Adrenal gland (tissue), 5 donors: ENCODE data around the gene AVL9.

Experiments used
- POLR2A ChIP-seq, 2 donors: fragments of 450-650 bp; IDR thresholded peaks; one replicate each; pipeline ENCODE4 v1.6.1; 2017; ENCODE audit warnings: antibody characterized with exemption in 2 of 2, mild to moderate bottlenecking in 2 of 2, moderate library complexity in 1 of 2
- TF ChIP-seq, protein P1 (sequence below), 6 experiments: fragments of 450-650 bp in 4 of 6; fragments of 200-600 bp in 2 of 6; sonication (generic) in 1 of 6; IDR thresholded peaks; 1 replicate in 5 of 6; 2 replicates in 1 of 6; pipeline versions ENCODE4 v1.5.1 to v1.8.0; 2016 to 2021; ENCODE audit warnings: antibody characterized with exemption in 6 of 6, mild to moderate bottlenecking in 2 of 6, moderate library complexity in 1 of 6
- donor health status: DM: no; HTN: no; CAD: no.

DNA sequence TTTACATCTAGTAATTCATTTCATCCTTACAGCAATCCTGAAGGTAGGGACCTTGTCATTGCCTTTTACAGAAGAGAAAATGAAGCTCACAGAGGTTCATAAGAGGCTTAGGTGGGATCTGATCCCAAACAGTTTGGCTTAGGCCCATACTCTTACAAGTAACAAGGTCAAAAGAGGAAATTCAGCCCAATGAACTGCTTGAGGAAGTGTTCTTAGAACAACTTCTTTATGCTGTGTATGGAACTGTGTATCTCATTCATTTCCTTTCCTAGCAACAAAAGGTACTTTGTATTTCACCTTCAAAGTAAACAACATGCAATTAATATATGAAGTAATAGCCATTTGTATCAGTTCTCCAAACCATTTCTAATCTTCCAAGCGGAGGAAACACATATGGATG, 79.3 kb downstream of the AVL9 start:
- no peak for TF ChIP-seq POLR2A (IDR thresholded peaks at IDR 0.05)
- TF ChIP-seq, protein P1, sequence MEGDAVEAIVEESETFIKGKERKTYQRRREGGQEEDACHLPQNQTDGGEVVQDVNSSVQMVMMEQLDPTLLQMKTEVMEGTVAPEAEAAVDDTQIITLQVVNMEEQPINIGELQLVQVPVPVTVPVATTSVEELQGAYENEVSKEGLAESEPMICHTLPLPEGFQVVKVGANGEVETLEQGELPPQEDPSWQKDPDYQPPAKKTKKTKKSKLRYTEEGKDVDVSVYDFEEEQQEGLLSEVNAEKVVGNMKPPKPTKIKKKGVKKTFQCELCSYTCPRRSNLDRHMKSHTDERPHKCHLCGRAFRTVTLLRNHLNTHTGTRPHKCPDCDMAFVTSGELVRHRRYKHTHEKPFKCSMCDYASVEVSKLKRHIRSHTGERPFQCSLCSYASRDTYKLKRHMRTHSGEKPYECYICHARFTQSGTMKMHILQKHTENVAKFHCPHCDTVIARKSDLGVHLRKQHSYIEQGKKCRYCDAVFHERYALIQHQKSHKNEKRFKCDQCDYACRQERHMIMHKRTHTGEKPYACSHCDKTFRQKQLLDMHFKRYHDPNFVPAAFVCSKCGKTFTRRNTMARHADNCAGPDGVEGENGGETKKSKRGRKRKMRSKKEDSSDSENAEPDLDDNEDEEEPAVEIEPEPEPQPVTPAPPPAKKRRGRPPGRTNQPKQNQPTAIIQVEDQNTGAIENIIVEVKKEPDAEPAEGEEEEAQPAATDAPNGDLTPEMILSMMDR (IDR thresholded peaks at IDR 0.05), result no peak
